ENCODE measurements around the gene PPP1R9A. TPM values are rescaled to one million over a fixed set of nuclear protein-coding genes. Genes with fewer than 3 reads are reported as not detected.
A peak's percentile ranks its signal among the peaks of the same experiment; 100 is the strongest.

PPP1R9A gene
- total RNA-seq, 2 donors from 2014 or later = 17.7 to 20.2 TPM

GRCh38 chr7:94877731-94878670, 29.4 kb upstream of the PPP1R9A start:
- H3K9ac ChIP-seq (ENCODE audit: low read depth in 2 of 2, low read length in 2 of 2) = no peak overlapping the region
- no peak overlapping the region for H3K27ac ChIP-seq
- H3K9me3 ChIP-seq = no peaks in the 10 kb centered on the region
- H3K4me3 ChIP-seq = no peak overlapping the region
- intact Hi-C loops (cut with DNase I) = no loop called here
- DNase-seq = no peak
- no peak for TF ChIP-seq CTCF (IDR thresholded peaks at IDR 0.05)
- H3K36me3 ChIP-seq = no peaks in the 10 kb centered on the region
- no peaks in the 10 kb centered on the region for H3K4me1 ChIP-seq
- no peaks in the 10 kb centered on the region for H3K27me3 ChIP-seq

DNA sequence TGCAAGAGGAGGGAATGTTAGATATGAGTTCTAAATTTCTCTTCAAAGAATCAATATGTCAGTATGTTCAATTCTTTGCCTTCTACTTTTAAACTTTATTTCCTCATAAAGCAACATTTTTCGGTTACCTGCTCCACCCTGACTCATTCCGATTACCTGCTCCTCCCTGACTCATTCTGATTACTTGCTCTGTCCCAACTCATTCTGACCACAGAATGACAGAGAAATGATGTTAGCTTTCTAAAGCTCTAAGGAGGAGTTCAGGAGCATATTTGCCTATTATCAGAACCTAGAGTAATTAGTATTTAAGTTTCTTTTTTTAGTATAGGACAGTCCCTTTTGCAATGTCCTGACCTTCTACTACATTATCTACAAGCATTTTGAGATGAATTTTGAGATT, 24.5 kb upstream of the PPP1R9A start:
- H3K36me3 ChIP-seq = no peaks in the 10 kb centered on the region
- no peak for DNase-seq
- H3K9ac ChIP-seq (ENCODE audit: low read depth in 2 of 2, low read length in 2 of 2) = no peak overlapping the region
- intact Hi-C loops (cut with DNase I) = no loop called here
- no peak for TF ChIP-seq CTCF (IDR thresholded peaks at IDR 0.05)
- no peaks in the 10 kb centered on the region for H3K9me3 ChIP-seq
- H3K27ac ChIP-seq = no peak overlapping the region
- no peak overlapping the region for H3K4me3 ChIP-seq
- H3K27me3 ChIP-seq = no peaks in the 10 kb centered on the region
- no peaks in the 10 kb centered on the region for H3K4me1 ChIP-seq

DNA sequence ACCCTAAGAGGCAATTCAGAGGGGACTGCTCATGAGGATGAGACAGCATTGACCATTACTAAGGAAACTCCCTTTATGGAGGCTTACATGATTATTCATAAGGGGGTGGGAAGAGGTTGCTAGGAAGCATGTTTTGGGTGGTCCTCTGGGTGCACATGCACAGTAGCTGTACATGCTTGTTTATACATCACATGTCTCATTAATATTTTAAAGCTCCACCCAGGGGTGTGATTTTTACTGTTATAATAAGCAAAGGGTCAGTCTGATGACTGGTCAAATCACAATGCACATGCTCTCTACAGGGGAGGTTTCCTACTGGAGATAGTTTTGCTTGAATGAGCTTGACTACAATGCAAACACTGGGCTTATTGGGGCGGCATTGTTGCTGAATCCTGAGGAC, 23.8 kb upstream of the PPP1R9A start:
- H3K27ac ChIP-seq = no peak overlapping the region
- no peaks in the 10 kb centered on the region for H3K27me3 ChIP-seq
- H3K4me3 ChIP-seq = no peak overlapping the region
- intact Hi-C loops (cut with DNase I) = no loop called here
- no peaks in the 10 kb centered on the region for H3K4me1 ChIP-seq
- no peaks in the 10 kb centered on the region for H3K9me3 ChIP-seq
- no peak for DNase-seq
- no peaks in the 10 kb centered on the region for H3K36me3 ChIP-seq
- no peak for TF ChIP-seq CTCF (IDR thresholded peaks at IDR 0.05)
- no peak overlapping the region for H3K9ac ChIP-seq (ENCODE audit: low read depth in 2 of 2, low read length in 2 of 2)

GRCh38 chr7:94888551-94888950, 18.8 kb upstream of the PPP1R9A start:
- peak; percentile 21 for DNase-seq
- H3K27ac ChIP-seq = no peak overlapping the region
- no peak overlapping the region for H3K4me3 ChIP-seq

DNA sequence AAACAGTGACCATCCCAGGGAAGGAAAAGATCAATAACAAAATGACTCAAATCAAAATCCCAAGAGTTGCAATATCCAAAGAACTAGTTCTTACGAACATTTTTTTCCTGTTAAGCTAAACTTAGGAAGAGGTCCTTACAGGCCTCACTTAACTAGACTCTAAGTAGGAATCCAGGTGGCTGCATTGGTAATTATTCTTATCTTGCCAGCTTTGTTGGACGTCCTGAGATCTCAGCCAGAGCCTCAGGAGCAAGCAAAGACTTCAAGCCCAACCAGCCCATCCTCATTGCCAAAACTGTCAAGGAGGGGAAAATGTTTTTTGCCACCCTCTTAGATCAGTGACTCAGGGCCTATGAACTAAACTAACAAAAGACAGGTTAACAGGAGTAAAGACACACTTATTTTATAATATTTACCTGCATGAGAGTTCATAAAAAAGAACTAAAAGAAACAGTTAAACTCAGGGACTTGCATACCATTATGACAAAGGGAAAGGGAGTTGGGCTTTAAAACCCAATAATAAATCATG, 18.3 kb upstream of the PPP1R9A start:
- H3K9me3 ChIP-seq = no peaks in the 10 kb centered on the region
- H3K4me1 ChIP-seq = no peaks in the 10 kb centered on the region
- H3K36me3 ChIP-seq = no peaks in the 10 kb centered on the region
- no peaks in the 10 kb centered on the region for H3K27me3 ChIP-seq
- no peak overlapping the region for H3K27ac ChIP-seq
- intact Hi-C loops (cut with DNase I) = no loop called here
- DNase-seq = no peak
- no peak overlapping the region for H3K9ac ChIP-seq (ENCODE audit: low read depth in 2 of 2, low read length in 2 of 2)
- no peak for TF ChIP-seq CTCF (IDR thresholded peaks at IDR 0.05)
- H3K4me3 ChIP-seq = no peak overlapping the region

More at GRCh38 chr7:94888551-94888950, 18.8 kb upstream of the PPP1R9A start:
- intact Hi-C loops (cut with DNase I) = no loop called here
- Histone ChIP-seq H3K9ac (ENCODE audit: low read depth in 2 of 2, low read length in 2 of 2) (no peak overlapping the region), H3K9me3 (no peaks in the 10 kb centered on the region), H3K4me1 (no peaks in the 10 kb centered on the region), H3K36me3 (no peaks in the 10 kb centered on the region), H3K27me3 (no peaks in the 10 kb centered on the region)
- no peak for TF ChIP-seq CTCF (IDR thresholded peaks at IDR 0.05)

Data from colonic mucosa (tissue), 4 donors.